Spleen (tissue), 7 donors: ENCODE results near the gene ZDHHC14.

Source experiments
- POLR2A ChIP-seq, 3 donors: fragments of 450-650 bp; IDR thresholded peaks; one replicate each; pipeline ENCODE4 v1.5.1; 2017; ENCODE audit warnings: antibody characterized with exemption in 3 of 3, mild to moderate bottlenecking in 1 of 3
- POLR2AphosphoS5 ChIP-seq, 3 donors: sonication (generic); formaldehyde crosslinking; IDR thresholded peaks; one replicate each; pipeline ENCODE4 v1.5.1; 2017; ENCODE audit warnings: antibody characterized with exemption in 3 of 3
- TF ChIP-seq, protein P1 (sequence below), 11 experiments: fragments of 200-600 bp in 7 of 11; fragments of 450-650 bp in 4 of 11; sonication (generic) in 4 of 11; IDR thresholded peaks in 8 of 11; conservative IDR thresholded peaks in 3 of 11; 1 replicate in 7 of 11; 2 replicates in 4 of 11; pipeline versions ENCODE4 v1.4.0 to v1.8.0; 2016 to 2021; ENCODE audit warnings: antibody characterized with exemption in 11 of 11, inconsistent platforms in 4 of 11, mild to moderate bottlenecking in 1 of 11
- donor health status: DM: no; HTN: no; CAD: no; lungs with moderate emphysema.
- donor health status: DM: no; HTN: no; CAD: no.
- donor health status: DM: no; HTN: no; CAD: no.

GRCh38 chr6:157538698-157539097 is 157.7 kb downstream of the ZDHHC14 start:
- TF ChIP-seq, protein P1, sequence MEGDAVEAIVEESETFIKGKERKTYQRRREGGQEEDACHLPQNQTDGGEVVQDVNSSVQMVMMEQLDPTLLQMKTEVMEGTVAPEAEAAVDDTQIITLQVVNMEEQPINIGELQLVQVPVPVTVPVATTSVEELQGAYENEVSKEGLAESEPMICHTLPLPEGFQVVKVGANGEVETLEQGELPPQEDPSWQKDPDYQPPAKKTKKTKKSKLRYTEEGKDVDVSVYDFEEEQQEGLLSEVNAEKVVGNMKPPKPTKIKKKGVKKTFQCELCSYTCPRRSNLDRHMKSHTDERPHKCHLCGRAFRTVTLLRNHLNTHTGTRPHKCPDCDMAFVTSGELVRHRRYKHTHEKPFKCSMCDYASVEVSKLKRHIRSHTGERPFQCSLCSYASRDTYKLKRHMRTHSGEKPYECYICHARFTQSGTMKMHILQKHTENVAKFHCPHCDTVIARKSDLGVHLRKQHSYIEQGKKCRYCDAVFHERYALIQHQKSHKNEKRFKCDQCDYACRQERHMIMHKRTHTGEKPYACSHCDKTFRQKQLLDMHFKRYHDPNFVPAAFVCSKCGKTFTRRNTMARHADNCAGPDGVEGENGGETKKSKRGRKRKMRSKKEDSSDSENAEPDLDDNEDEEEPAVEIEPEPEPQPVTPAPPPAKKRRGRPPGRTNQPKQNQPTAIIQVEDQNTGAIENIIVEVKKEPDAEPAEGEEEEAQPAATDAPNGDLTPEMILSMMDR (IDR thresholded peaks at IDR 0.05 in 8 of 11, conservative IDR thresholded peaks at IDR 0.05 in 3 of 11) = no peak
- TF ChIP-seq POLR2AphosphoS5 (IDR thresholded peaks at IDR 0.05) (no peak), POLR2A (IDR thresholded peaks at IDR 0.05) (no peak)
